Trophoblast cell (in vitro differentiated cells and primary cell): ENCODE data around the gene DNAJC17.

ENCODE experiments used
- DNase-seq, 2 donors: peaks; one replicate each; pipeline ENCODE4 v3.0.0-alpha.2; 2016
- H2AFZ ChIP-seq: 2 replicates; pipeline ENCODE4 v1.6.1; 2013; ENCODE audit warnings: low read length, moderate library complexity, mild to moderate bottlenecking; ENCODE audit not compliant: insufficient read depth, poor library complexity
- H2AK5ac ChIP-seq: 2 replicates; pipeline ENCODE4 v1.6.1; 2013; ENCODE audit warnings: mild to moderate bottlenecking, low read length
- H2BK120ac ChIP-seq: 2 replicates; pipeline ENCODE4 v1.6.1; 2013; ENCODE audit warnings: low read length, mild to moderate bottlenecking, moderate library complexity; ENCODE audit not compliant: insufficient read depth, poor library complexity
- H2BK12ac ChIP-seq: 2 replicates; pipeline ENCODE4 v1.6.1; 2013; ENCODE audit warnings: mild to moderate bottlenecking, low read length, moderate library complexity
- H2BK5ac ChIP-seq: 2 replicates; pipeline ENCODE4 v1.6.1; 2013; ENCODE audit warnings: low read length, low read depth, moderate library complexity, mild to moderate bottlenecking; ENCODE audit not compliant: poor library complexity
- H3K14ac ChIP-seq: 2 replicates; pipeline ENCODE4 v1.6.1; 2013; ENCODE audit warnings: mild to moderate bottlenecking, low read length
- H3K18ac ChIP-seq: 2 replicates; pipeline ENCODE4 v1.6.1; 2013; ENCODE audit warnings: mild to moderate bottlenecking, low read length
- H3K23ac ChIP-seq: 2 replicates; pipeline ENCODE4 v1.6.1; 2013; ENCODE audit warnings: low read length
- H3K27ac ChIP-seq: 2 replicates; pipeline ENCODE4 v1.5.1; 2013; ENCODE audit warnings: low read depth, mild to moderate bottlenecking, inconsistent platforms, low read length, moderate library complexity
- H3K27me3 ChIP-seq: 2 replicates; pipeline ENCODE4 v1.6.1; 2013; ENCODE audit warnings: inconsistent platforms, mild to moderate bottlenecking, low read length, moderate library complexity; ENCODE audit not compliant: insufficient read depth
- H3K36me3 ChIP-seq, 2 experiments: 1 replicate in 1 of 2; 2 replicates in 1 of 2; pipeline ENCODE4 v1.6.1; 2013; ENCODE audit warnings: low read length in 2 of 2, mild to moderate bottlenecking in 2 of 2, moderate library complexity in 1 of 2; ENCODE audit not compliant: insufficient read depth in 2 of 2, control insufficient read depth in 1 of 2
- H3K4ac ChIP-seq: 2 replicates; pipeline ENCODE4 v1.6.1; 2013; ENCODE audit warnings: low read depth, mild to moderate bottlenecking, low read length, moderate library complexity
- H3K4me1 ChIP-seq, 2 experiments: 1 replicate in 1 of 2; 2 replicates in 1 of 2; pipeline ENCODE4 v1.6.1; 2013; ENCODE audit warnings: low read length in 2 of 2, mild to moderate bottlenecking in 2 of 2, moderate library complexity in 1 of 2; ENCODE audit not compliant: insufficient read depth in 2 of 2, control insufficient read depth in 1 of 2
- H3K4me2 ChIP-seq: 2 replicates; pipeline ENCODE4 v1.6.1; 2013; ENCODE audit warnings: inconsistent platforms, mild to moderate bottlenecking, low read length, moderate library complexity
- H3K4me3 ChIP-seq: 2 replicates; pipeline ENCODE4 v1.5.1; 2013; ENCODE audit warnings: mild to moderate bottlenecking, low read depth, low read length, inconsistent platforms
- H3K79me1 ChIP-seq: one replicate; pipeline ENCODE4 v1.6.1; 2013; ENCODE audit warnings: low read length
- H3K79me2 ChIP-seq: 2 replicates; pipeline ENCODE4 v1.6.1; 2013; ENCODE audit warnings: low read length, mild to moderate bottlenecking; ENCODE audit not compliant: control insufficient read depth, insufficient read depth, poor library complexity
- H3K9ac ChIP-seq: 2 replicates; pipeline ENCODE4 v1.6.1; 2013; ENCODE audit warnings: mild to moderate bottlenecking, low read length
- H3K9me3 ChIP-seq: 2 replicates; pipeline ENCODE4 v1.6.1; 2013; ENCODE audit warnings: low read depth, mild to moderate bottlenecking, control low read depth, inconsistent platforms, low read length; ENCODE audit not compliant: insufficient read depth
- H4K12ac ChIP-seq: 2 replicates; pipeline ENCODE4 v1.6.1; 2013; ENCODE audit warnings: low read depth, mild to moderate bottlenecking, low read length, moderate library complexity
- H4K8ac ChIP-seq: 2 replicates; pipeline ENCODE4 v1.6.1; 2013; ENCODE audit warnings: low read depth, mild to moderate bottlenecking, low read length, moderate library complexity
- H4K91ac ChIP-seq: one replicate; pipeline ENCODE4 v1.6.1; 2013; ENCODE audit warnings: low read depth, mild to moderate bottlenecking, low read length, moderate library complexity
- WGBS: extraction: QIAGEN DNeasy Blood & Tissue Kit; methylation state at CpG from one replicate; pipeline ENCODE4 v1.1.7; 2013; ENCODE audit warnings: missing lambda C conversion rate; ENCODE audit not compliant: insufficient read length, insufficient coverage; ENCODE audit errors: extremely low coverage; 5-methylcytosine and 5-hydroxymethylcytosine counted together

Gene DNAJC17

GRCh38 chr15:40775740-40776536 lies 31.3 kb downstream of the DNAJC17 start:
- Histone ChIP-seq H3K79me1 (no peaks in the 10 kb centered on the region), H4K91ac (no peak overlapping the region), H3K14ac (no peak overlapping the region), H3K9me3 (peaks cover 2% of the 10 kb centered on the region), H3K36me3 (peaks cover 59 to 63% of the 10 kb centered on the region in 2 experiments), H4K8ac (no peak overlapping the region), H3K4ac (no peak overlapping the region), H2BK5ac (no peak overlapping the region), H3K27me3 (no peaks in the 10 kb centered on the region), H3K18ac (no peak overlapping the region), H2BK12ac (no peak overlapping the region), H3K4me3 (no peak overlapping the region), H3K79me2 (no peaks in the 10 kb centered on the region), H3K4me1 (no peaks in the 10 kb centered on the region), H2AK5ac (no peak overlapping the region), H2AFZ (no peak overlapping the region), H3K27ac (no peak overlapping the region), H2BK120ac (no peak overlapping the region), H3K9ac (no peak overlapping the region), H4K12ac (no peak overlapping the region), H3K23ac (no peak overlapping the region), H3K4me2 (no peak overlapping the region)
- DNase-seq, result no peak
- no CpG with 5 or more reads among the region's 14 CpGs for WGBS

DNA sequence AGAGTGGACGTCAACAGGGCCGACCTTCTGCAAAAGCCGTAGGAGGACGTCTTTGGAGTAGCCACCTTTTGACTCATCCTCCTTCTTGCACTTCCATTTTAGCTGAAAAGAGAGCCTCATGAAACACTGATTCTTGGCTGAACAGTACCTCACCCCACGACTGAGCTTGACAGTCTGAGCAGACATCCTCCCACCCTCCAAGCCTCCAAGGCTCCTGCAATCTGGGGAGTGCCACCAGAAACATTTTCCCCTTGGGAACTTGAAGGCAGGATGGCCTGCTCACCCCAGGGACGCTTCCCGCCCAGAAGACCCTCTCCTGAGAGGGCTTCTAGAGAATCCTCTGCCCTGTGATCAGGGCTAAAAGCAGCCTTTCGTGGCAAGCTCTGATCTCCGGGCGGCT lies 32.3 kb downstream of the DNAJC17 start:
- H3K4me3 ChIP-seq, result no peak overlapping the region
- H3K9ac ChIP-seq, result no peak overlapping the region
- H3K9me3 ChIP-seq, result peaks cover 2% of the 10 kb centered on the region
- H3K14ac ChIP-seq, result no peak overlapping the region
- no peaks in the 10 kb centered on the region for H3K4me1 ChIP-seq
- H3K79me2 ChIP-seq, result no peaks in the 10 kb centered on the region
- peaks cover 62% of the 10 kb centered on the region in 2 experiments for H3K36me3 ChIP-seq
- H3K4me2 ChIP-seq, result no peak overlapping the region
- no peak overlapping the region for H4K12ac ChIP-seq
- no peak overlapping the region for H4K8ac ChIP-seq
- H3K4ac ChIP-seq, result no peak overlapping the region
- no peak overlapping the region for H2BK5ac ChIP-seq
- DNase-seq, result no peak
- H3K18ac ChIP-seq, result no peak overlapping the region
- no peak overlapping the region for H4K91ac ChIP-seq
- no peaks in the 10 kb centered on the region for H3K27me3 ChIP-seq
- H3K23ac ChIP-seq, result no peak overlapping the region
- H2BK120ac ChIP-seq, result no peak overlapping the region
- H2BK12ac ChIP-seq, result no peak overlapping the region
- no peaks in the 10 kb centered on the region for H3K79me1 ChIP-seq
- no peak overlapping the region for H2AK5ac ChIP-seq
- H3K27ac ChIP-seq, result no peak overlapping the region
- H2AFZ ChIP-seq, result no peak overlapping the region
- WGBS, result no CpG with 5 or more reads among the region's 10 CpGs

- Histone ChIP-seq H3K36me3 (peaks cover 53 to 59% of the 10 kb centered on the region in 2 experiments), H2BK12ac (no peak overlapping the region)
- WGBS, result no CpG with 5 or more reads among the region's 6 CpGs
Measured at GRCh38 chr15:40773902-40774301, 33.4 kb downstream of the DNAJC17 start.

DNA sequence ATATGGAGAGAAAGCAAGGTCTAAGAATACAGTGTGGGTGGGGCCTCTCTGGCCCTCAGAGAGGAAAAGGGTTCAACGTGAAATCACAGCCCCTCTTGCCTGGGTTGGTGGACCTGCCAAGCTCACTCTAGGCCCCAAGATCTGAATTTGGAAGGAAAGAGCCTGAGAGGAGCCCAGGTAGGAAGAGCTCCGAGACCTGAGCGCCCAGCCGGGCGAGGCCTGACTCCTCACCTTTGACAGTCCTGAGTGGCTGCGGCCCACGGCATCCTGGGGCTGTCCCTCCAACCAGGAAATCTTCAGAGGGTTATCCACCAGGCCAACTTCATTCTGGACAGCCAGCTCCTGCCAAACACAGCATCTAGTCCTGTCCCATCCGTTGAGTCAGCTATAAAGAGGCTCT lies 33.8 kb downstream of the DNAJC17 start:
- no peak overlapping the region for H3K4ac ChIP-seq
- H3K14ac ChIP-seq, result no peak overlapping the region
- H4K8ac ChIP-seq, result no peak overlapping the region
- no peak overlapping the region for H4K12ac ChIP-seq
- no peak overlapping the region for H4K91ac ChIP-seq
- no peak overlapping the region for H2BK12ac ChIP-seq
- H2AFZ ChIP-seq, result no peak overlapping the region
- no peak overlapping the region for H3K9ac ChIP-seq
- no peak overlapping the region for H2BK120ac ChIP-seq
- no peak for DNase-seq
- peaks cover 2% of the 10 kb centered on the region for H3K9me3 ChIP-seq
- H2BK5ac ChIP-seq, result no peak overlapping the region
- peaks cover 55 to 59% of the 10 kb centered on the region in 2 experiments for H3K36me3 ChIP-seq
- WGBS, result no CpG with 5 or more reads among the region's 8 CpGs
- H3K79me1 ChIP-seq, result no peaks in the 10 kb centered on the region
- no peaks in the 10 kb centered on the region for H3K79me2 ChIP-seq
- H3K27ac ChIP-seq, result no peak overlapping the region
- H3K18ac ChIP-seq, result no peak overlapping the region
- no peak overlapping the region for H2AK5ac ChIP-seq
- no peaks in the 10 kb centered on the region for H3K27me3 ChIP-seq
- H3K4me3 ChIP-seq, result no peak overlapping the region
- no peaks in the 10 kb centered on the region for H3K4me1 ChIP-seq
- no peak overlapping the region for H3K23ac ChIP-seq
- no peak overlapping the region for H3K4me2 ChIP-seq

More at GRCh38 chr15:40773902-40774301, 33.4 kb downstream of the DNAJC17 start:
- H2BK120ac ChIP-seq, result no peak overlapping the region
- H4K8ac ChIP-seq, result no peak overlapping the region
- H2BK5ac ChIP-seq, result no peak overlapping the region
- no peak overlapping the region for H3K4me2 ChIP-seq
- H3K79me2 ChIP-seq, result no peaks in the 10 kb centered on the region
- H3K79me1 ChIP-seq, result no peaks in the 10 kb centered on the region
- H3K4me3 ChIP-seq, result no peak overlapping the region
- no peak overlapping the region for H3K9ac ChIP-seq
- no peak overlapping the region for H3K23ac ChIP-seq
- H2AFZ ChIP-seq, result no peak overlapping the region
- no peak overlapping the region for H3K4ac ChIP-seq
- H4K91ac ChIP-seq, result no peak overlapping the region
- no peak overlapping the region for H2AK5ac ChIP-seq
- H3K4me1 ChIP-seq, result no peaks in the 10 kb centered on the region
- H3K27ac ChIP-seq, result no peak overlapping the region
- no peak overlapping the region for H3K18ac ChIP-seq
- DNase-seq, result no peak
- no peak overlapping the region for H4K12ac ChIP-seq
- no peak overlapping the region for H3K14ac ChIP-seq
- no peaks in the 10 kb centered on the region for H3K27me3 ChIP-seq
- peaks cover 2% of the 10 kb centered on the region for H3K9me3 ChIP-seq
